ENCODE results near the gene MZF1. TPM values are rescaled to one million over a fixed set of nuclear protein-coding genes. Genes with fewer than 3 reads are reported as not detected.
A peak's percentile ranks its signal among the peaks of the same experiment; 100 is the strongest.
"Not testable (repeated sequence)": the region's sequence is repeated elsewhere in the genome, so short reads cannot be mapped to it uniquely, and the experiment has no call there.

MZF1 gene
- total RNA-seq, result 10 to 100 TPM; 13.8 to 77.0 (median 33.2) TPM
- 100 to 1,000 TPM in 2 of 3 donors, 1 to 10 TPM in 1; 8.7 to 152 (median 130) TPM for polyA plus RNA-seq
- long read RNA-seq, donor 1, transcript MZF1-207 (1 exons, 2,683 nt), result major isoform, 35 of 37 reads
- long read RNA-seq, donor 1, partial matches to known transcripts, result 0 of 37 reads
- long read RNA-seq, donor 1, other reads (novel, unspliced or antisense), result 0 of 37 reads
- long read RNA-seq, donor 2, transcript MZF1-207 (1 exons, 2,683 nt), result major isoform, 39 of 40 reads
- long read RNA-seq, donor 2, partial matches to known transcripts, result 0 of 40 reads
- long read RNA-seq, donor 2, other reads (novel, unspliced or antisense), result 0 of 40 reads
- long read RNA-seq, donor 3, transcript MZF1-207 (1 exons, 2,683 nt), result major isoform, 11 of 13 reads
- long read RNA-seq, donor 3, partial matches to known transcripts, result 0 of 13 reads
- long read RNA-seq, donor 3, other reads (novel, unspliced or antisense), result 0 of 13 reads
- long read RNA-seq, donor 4, partial matches to known transcripts, result 0 of 6 reads
- long read RNA-seq, donor 4, other reads (novel, unspliced or antisense), result 1 of 6 reads
- long read RNA-seq, donor 5, transcript MZF1-201 (6 exons, 2,905 nt), result major isoform, 24 of 72 reads
- long read RNA-seq, donor 5, transcript MZF1-206 (6 exons, 2,587 nt), result minor isoform, 8 of 72 reads
- long read RNA-seq, donor 5, transcript MZF1-207 (1 exons, 2,683 nt), result minor isoform, 5 of 72 reads
- long read RNA-seq, donor 5, partial matches to known transcripts, result 10 of 72 reads
- long read RNA-seq, donor 5, other reads (novel, unspliced or antisense), result 25 of 72 reads
- long read RNA-seq, donor 6, transcript MZF1-207 (1 exons, 2,683 nt), result major isoform, 11 of 11 reads
- long read RNA-seq, donor 6, partial matches to known transcripts, result 0 of 11 reads
- long read RNA-seq, donor 6, other reads (novel, unspliced or antisense), result 0 of 11 reads
- long read RNA-seq, donor 7, transcript MZF1-207 (1 exons, 2,683 nt), result major isoform, 26 of 26 reads
- long read RNA-seq, donor 7, partial matches to known transcripts, result 0 of 26 reads
- long read RNA-seq, donor 7, other reads (novel, unspliced or antisense), result 0 of 26 reads
- long read RNA-seq, donor 8, transcript MZF1-207 (1 exons, 2,683 nt), result major isoform, 20 of 23 reads
- long read RNA-seq, donor 8, partial matches to known transcripts, result 0 of 23 reads
- long read RNA-seq, donor 8, other reads (novel, unspliced or antisense), result 0 of 23 reads
- long read RNA-seq, donor 9, transcript MZF1-207 (1 exons, 2,683 nt), result major isoform, 35 of 36 reads
- long read RNA-seq, donor 9, partial matches to known transcripts, result 0 of 36 reads
- long read RNA-seq, donor 9, other reads (novel, unspliced or antisense), result 0 of 36 reads
- long read RNA-seq, donor 10, transcript MZF1-207 (1 exons, 2,683 nt), result major isoform, 12 of 14 reads
- long read RNA-seq, donor 10, partial matches to known transcripts, result 0 of 14 reads
- long read RNA-seq, donor 10, other reads (novel, unspliced or antisense), result 0 of 14 reads

- no peaks in the 10 kb centered on the region for H3K9me3 ChIP-seq (replicated peaks in 1 of 3)
- H3K27me3 ChIP-seq, result no peaks in the 10 kb centered on the region
- TF ChIP-seq, protein P1, sequence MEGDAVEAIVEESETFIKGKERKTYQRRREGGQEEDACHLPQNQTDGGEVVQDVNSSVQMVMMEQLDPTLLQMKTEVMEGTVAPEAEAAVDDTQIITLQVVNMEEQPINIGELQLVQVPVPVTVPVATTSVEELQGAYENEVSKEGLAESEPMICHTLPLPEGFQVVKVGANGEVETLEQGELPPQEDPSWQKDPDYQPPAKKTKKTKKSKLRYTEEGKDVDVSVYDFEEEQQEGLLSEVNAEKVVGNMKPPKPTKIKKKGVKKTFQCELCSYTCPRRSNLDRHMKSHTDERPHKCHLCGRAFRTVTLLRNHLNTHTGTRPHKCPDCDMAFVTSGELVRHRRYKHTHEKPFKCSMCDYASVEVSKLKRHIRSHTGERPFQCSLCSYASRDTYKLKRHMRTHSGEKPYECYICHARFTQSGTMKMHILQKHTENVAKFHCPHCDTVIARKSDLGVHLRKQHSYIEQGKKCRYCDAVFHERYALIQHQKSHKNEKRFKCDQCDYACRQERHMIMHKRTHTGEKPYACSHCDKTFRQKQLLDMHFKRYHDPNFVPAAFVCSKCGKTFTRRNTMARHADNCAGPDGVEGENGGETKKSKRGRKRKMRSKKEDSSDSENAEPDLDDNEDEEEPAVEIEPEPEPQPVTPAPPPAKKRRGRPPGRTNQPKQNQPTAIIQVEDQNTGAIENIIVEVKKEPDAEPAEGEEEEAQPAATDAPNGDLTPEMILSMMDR (IDR thresholded peaks at IDR 0.05), result peak in 4 of 6 experiments; percentile 25 to 57 (median 44)
- peak; percentile 29 to 63 for TF ChIP-seq POLR2A (IDR thresholded peaks at IDR 0.05)
- peak; percentile 99 to 100 (median 100) for DNase-seq
- peaks cover 0 to 26% of the 10 kb centered on the region in 2 donors for H3K36me3 ChIP-seq (replicated peaks in 1 of 2)
- peak within 1 kb of the TSS; percentile 82 to 98 (median 97) for H3K27ac ChIP-seq
- intact Hi-C loops (cut with DNase I), result no loop called here
- H3K4me1 ChIP-seq (replicated peaks in 1 of 2), result peaks cover 17 to 26% of the 10 kb centered on the region in 2 donors
- H3K4me3 ChIP-seq, result peak within 1 kb of the TSS; percentile 12 to 64 (median 56)
- WGBS, 4 donors, result 0 to 1% (median 1%) methylated on average over 51 to 75 of the region's 75 CpGs
These were observed at the start of gene MZF1 for GRCh38 chr19:58572818-58573657. TSS of gene MZF1 (minus strand) at chr19:58573335. CDS start at chr19:58571389, 1,946 bp downstream.

GRCh38 chr19:58607213-58607612 lies 34.1 kb upstream of the MZF1 start:
- DNase-seq, result peak; percentile 16 to 72 (median 24)
- H3K27me3 ChIP-seq; H3K9me3 ChIP-seq (replicated peaks in 1 of 3); H3K36me3 ChIP-seq (replicated peaks in 1 of 2); H3K4me3 ChIP-seq; H3K27ac ChIP-seq; H3K4me1 ChIP-seq (replicated peaks in 1 of 2); intact Hi-C loops (cut with DNase I): not testable (repeated sequence)
- WGBS, 4 donors, result 85 to 95% (median 90%) methylated on average over 22 to 28 of the region's 28 CpGs; no CpG with 5 or more reads in 1 of the 4 donors

DNA sequence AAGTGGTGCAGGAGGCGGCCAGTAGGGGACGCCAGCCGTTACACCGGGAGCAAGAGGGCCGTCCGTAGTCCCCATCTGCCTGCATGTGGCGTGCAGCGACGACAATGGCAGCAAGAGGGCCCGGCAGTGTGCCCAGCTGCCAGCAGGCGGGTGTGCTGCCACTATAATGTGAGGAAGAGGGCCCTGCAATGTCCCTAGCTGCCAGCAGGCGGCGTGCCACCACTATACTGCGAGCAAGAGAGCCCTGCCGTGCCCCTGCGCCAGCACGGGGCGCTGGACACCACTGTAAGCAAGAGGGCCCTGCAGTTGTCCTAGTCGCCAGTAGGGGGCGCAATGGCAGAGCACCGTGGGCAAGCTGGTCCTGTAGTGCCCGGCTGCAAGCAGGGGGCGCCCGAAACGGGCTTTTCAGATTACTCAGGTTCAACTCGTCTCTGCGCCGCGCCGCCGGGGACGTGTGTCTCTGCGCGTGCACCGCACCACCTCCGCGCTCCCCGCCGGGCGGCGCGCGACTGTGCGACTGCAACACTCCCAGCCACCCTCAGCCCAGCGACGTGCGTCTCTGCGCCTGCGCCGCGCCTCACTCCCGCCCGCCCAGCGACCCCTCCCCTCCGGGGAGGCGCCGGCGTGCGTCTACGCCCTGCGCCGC lies 33.2 kb upstream of the MZF1 start:
- intact Hi-C loops (cut with DNase I); H3K4me1 ChIP-seq (replicated peaks in 1 of 2); H3K4me3 ChIP-seq; H3K27ac ChIP-seq; H3K27me3 ChIP-seq; H3K36me3 ChIP-seq (replicated peaks in 1 of 2); H3K9me3 ChIP-seq (replicated peaks in 1 of 3): not testable (repeated sequence)
- WGBS, 4 donors, result 59 to 91% (median 78%) methylated on average over 21 to 61 of the region's 62 CpGs
- DNase-seq, result peak in 6 of 7 donors; percentile 1 to 39 (median 14)
- TF ChIP-seq, protein P1 (IDR thresholded peaks at IDR 0.05), result peak in 4 of 6 experiments; percentile 9 to 63 (median 30)

Data from adrenal gland (tissue), 19 donors.